M059J (cell line): ENCODE data around the gene CENPP. TPM values are rescaled to one million over a fixed set of nuclear protein-coding genes. Genes with fewer than 3 reads are reported as not detected.

ENCODE experiments used
- DNase-seq: peaks from one replicate; pipeline ENCODE4 v3.0.0-alpha.2; 2012; ENCODE audit warnings: low read depth
- total RNA-seq: library from RNA; depleted of rRNA; stranded (reverse); fragments of >200 nt; shearing (Covaris generic); gene quantifications from 2 replicates; pipeline ENCODE4 v1.2.3, GENCODE V29; 2014; rRNA removed

CENPP gene
- total RNA-seq, result 3.8 and 23.1 TPM in 2 replicates

DNA sequence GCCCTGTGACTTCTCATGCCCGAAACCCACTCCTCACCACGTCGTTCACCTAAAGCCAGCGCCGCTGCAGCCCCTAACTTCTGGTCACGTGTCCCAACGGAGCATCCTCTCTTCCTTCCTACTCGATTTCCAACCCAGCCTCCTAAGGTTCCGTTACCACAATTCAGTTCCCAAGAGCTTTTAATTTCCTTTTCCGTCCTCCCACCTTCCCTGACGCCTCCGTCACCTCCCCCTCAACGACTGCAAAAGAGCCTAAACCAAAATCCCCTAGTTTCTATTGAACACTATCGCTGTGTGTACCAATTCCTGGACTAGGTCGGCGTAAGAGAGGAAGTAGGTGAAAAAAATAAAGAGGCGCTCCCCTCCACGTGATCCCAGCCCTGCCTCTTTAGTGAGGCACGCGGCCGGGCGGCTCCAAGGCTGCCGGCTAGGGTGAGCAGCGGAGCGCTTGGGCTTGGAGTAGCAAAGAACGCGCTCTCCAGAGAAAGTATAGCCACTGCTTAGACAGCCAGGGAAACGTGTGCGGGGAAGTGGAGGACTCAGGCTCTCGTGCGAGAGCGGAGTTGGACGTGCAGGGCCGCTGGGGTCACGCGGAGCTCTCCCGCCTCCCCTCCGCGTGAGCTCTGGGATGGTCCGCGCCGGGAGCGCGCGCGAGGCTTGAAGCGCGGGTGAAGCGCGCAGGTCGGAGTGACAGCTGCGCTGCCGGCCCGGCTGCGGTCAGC, at the start of gene CENPP, which contains the start of gene NOL8:
TSS of gene CENPP (plus strand) at position 685 of the 722 bp plus-strand sequence.
TSS of gene NOL8 (minus strand) at position 82 of the 722 bp plus-strand sequence. CDS start 1,189 bp downstream, outside the sequence.
- DNase-seq, result peak; percentile 91

DNA sequence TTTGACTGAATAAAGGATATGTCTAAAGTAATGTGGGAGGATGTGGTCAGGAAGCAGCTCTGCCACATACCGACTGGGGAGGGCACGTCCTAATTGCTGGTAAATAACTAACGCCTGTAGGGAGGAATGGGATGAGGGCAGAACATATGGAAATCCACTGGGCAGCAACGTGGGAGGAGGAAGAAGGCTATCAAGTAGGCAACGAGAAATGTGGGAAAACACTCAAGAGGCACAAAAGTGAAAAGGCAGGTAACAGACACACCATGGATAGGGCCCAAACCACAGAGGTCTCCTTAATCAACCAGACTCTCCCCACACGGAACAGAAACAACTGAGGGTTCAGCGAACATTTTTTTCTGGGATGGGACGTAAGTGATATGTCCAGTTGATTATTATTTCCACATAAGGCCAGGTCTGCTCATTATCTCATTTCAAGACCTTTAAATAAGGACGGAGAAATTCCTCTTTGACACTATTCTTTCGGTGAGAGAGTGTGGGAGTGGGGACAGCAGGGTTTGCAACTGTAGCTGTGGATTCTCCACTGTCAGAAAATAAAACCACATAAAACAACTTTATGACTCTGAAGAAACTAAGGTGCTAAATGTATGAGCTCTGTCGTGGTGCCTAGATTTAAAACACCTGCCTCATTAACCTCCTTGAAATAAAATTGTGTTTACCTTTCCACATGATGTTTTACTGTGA, 49.3 kb upstream of the CENPP start:
- no peak for DNase-seq

DNA sequence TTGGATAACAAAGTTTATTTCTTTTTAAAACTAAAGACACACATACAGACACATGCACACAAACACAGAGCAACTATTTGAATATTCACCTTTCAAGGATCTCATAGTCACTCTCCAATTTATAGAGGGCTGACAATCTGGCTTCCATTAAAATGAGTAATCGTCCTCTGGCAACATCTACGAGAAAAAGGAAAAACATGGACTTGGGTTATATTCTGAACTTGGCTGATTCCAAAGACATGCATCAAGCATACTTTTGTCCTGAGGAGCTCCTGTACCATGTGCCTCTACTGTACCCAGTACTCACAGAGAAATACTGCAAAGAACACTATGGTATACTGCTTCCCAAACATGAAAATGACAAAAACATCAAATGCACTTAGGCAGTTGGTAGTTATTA, 47.6 kb upstream of the CENPP start:
- peak; percentile 54 for DNase-seq

DNA sequence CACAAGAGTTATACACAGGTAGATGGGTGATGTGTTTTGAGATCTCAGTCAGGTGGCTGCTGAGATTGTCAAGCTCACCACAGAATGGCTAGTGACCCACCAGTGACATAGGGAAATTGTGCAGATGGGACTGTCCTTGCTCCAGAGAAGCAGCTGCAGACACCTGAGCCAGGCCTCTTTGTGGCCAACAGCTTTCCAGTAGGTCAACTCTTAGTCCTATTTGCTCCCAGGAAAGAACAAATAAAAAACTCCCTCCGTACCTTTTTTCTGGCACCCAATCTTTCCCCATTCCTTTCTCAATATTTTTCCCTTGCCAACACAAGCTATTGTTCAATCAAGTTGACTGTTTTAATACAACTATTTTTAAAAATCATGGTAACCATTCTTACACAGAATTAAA, 46.5 kb upstream of the CENPP start:
- DNase-seq, result no peak

DNA sequence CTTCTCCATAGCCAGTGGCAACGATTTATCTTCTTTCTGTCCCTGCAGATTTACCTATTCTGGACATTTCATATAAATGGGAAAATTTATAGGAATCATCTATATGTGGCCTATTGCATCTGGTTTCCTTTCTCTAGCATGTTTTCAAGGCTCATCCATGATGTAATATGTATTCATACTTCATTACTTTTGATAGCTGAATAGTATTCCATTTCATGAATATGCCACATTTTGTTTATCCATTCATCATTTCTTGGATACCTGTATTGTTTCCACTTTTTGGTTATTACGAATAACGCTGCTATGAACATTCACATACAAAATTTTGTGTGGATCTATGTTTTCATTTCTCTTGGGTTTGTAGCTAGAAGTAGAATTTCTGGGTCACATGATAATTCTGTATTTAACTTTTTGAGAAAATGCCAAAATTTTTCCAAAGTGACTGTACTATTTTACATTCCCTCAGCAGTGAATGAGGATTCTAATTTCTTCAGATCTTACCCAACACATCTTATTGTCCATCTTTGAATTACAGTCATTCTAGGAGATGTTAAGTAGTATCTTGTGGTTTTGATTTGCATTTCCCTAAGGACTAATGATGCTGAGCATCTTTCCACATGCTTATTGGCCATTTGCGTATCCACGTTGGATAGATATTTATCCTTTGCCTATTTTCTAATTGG, 35.9 kb upstream of the CENPP start:
- peak; percentile 32 for DNase-seq

DNA sequence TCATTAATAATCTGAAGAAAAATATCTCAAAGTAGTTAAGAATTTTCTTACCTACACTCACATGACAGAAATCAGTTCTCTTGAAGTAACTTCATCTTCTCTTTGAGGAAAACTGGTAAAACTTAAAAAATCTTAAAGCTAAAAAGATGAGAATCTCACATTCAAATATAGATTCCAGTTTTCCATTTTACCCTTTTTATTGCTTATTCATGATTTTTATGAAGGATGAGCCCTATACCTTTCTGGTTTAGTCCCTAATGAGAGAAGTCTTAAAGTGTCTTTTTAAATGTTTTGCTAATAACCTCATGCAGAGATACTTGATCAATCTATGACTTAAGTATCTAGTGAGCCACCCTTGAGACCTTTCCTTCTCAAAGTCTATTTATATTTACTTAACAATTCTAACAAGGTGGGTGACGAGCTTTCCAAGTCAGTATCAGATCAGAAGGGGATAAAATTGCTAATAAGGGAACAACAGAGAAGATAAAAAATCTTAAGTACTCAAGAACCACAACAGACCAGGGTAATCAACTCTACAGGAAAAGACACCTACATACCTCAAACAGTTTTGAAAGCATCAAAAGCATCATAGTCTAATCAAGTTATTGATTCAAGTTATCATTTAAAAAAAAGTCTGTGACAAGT, 34.8 kb upstream of the CENPP start:
- DNase-seq, result no peak

DNA sequence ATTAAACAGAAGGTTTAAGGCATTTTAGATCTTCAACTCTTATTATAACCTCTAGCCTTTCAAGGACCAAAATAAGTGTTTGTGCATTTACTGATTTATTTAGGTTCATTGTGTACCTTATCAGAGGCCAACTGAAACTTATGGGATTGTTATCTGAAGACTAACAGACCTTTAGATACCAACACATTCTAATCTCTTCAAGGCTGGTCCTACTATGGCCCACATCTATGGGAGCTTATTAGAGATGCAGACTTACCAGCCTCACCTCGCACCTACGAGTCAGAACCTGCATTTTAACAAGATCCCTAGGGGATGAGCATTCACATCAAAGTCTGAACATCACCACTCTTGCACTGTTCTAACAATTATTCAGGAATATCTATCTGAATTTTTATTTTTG, 34.2 kb upstream of the CENPP start:
- DNase-seq, result no peak

DNA sequence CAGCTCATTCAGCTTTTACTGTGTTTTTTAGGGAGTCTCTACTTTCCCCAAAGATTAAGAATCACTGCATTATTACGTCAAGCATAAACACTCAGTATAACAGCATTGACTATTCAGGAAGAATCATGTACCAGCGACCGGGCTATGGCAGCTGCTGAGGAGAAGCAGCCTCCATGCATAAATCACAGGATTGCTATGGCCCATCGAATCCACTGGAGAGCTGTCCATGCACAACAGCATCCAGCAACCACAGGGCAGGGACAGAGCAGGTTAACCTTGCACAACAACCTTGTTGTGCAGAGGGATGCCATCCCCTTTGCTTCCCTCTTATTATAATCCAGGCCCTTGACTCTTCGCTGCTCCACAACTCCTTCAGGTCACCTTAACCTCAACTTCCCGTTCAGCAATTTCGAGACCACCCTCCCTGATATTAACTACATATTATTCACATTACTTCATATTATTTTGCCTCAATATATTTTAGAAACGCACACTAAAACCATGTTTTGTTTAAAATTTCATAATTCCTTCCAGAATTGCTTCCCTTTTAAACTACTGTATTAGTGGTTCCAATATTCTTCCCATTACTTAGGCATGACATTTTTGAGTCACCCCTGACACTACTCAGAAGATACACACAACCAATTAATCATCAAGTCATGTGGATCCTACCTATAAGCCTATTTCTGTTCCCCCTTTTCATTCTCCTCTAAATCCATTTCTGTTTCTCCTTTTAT, 33.2 kb upstream of the CENPP start:
- peak; percentile 41 for DNase-seq

DNA sequence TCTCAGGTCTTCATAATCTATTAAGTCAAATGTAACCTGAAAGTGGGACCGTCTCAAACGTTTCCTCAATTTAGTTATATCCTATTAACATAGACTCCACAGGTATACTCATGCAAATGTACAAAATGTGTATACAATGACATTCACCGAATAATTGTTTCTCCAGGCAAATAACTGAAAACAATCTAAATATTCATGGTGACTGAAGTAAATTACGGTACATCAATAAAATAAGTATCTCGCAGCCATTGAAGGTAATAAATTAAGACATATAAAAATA, 32.7 kb upstream of the CENPP start:
- no peak for DNase-seq

DNA sequence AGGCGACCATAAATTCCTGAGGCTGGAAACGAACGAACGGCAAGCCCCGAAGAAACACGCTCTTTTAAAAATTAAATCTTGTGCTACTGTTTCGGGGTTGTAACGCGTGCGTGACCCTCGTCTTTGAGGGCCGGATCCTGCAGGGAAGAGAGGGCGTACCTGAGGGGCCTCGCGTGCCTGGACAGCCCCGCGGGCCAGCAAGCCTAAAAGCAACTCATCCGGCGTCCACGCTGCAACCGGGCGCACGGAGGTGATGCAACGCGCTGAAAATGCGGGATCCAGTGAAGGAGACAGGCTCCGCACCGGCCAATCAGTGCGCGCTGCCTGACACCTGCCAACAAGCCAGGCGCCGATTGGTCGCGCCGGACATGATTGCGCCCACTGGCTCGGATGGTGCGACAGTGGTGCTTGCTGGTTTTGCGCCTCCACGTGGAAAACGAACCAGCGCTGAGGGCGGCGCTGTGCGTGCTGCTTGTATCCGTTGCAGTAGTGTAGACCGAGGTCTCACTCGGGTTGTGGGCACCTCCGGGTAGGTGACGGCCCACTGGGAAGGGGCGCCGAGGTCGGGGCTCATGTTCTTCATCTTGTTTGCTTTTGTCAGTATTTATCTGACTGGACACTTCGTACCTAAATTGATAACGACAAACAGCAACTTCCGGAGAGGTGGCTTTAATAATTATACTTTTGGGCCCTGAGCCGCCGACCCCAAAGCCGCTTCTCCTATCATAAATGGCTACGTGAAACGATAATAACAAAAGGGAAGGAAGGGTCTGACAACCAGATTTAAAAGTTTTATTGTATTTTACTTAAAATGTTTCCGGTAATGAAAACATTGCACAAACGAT, 32.1 kb upstream of the CENPP start, which contains the start of gene IARS1:
TSS of gene IARS1 (minus strand) at position 246 of the 845 bp plus-strand sequence. CDS start 4,278 bp downstream, outside the sequence.
- DNase-seq, result peak; percentile 98

DNA sequence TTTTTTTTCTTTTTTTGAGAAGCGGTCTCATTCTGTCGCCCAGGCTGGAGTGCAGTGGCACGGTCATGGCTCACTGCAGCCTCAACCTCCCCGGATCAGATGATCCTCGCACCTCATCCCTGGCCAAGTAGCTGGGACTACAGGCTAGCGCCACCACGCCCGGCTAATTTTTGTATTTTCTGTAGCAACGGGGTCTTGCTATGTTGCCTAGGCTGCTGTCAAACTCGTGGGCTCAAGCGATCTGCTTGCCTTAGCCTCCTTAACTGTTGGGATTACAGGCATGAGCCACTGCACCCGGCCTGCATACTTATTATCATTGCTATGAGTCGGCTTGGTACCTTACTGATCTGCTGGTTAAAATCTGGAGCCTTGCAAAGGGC, 31.5 kb upstream of the CENPP start:
- DNase-seq, result peak; percentile 19

DNA sequence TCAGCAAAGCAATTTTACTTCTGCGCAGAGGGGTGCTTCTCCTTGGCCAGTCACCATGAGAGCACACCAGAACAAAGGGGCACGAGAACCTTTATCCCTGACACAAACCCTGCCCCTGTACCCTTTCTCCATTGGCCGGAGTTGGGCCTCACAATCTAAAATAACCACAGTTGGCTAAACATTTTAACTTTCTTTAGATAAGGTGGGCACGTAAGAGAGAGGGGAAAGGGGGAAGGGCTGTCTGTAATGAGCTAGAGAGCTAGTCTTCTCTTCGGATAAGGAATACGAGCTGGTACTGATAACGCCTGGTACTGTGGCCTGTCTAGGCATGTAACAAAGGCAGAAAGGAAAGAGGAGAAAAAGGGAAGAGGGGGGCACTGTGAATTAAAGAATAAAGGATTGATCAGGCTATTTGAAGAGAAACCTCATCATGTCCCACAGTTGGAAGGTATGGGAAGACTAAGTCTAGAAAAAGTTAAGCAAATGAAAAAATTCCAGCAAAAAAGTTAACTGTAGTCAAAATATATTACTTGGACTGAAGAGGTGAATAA, 30.4 kb upstream of the CENPP start:
- no peak for DNase-seq

DNA sequence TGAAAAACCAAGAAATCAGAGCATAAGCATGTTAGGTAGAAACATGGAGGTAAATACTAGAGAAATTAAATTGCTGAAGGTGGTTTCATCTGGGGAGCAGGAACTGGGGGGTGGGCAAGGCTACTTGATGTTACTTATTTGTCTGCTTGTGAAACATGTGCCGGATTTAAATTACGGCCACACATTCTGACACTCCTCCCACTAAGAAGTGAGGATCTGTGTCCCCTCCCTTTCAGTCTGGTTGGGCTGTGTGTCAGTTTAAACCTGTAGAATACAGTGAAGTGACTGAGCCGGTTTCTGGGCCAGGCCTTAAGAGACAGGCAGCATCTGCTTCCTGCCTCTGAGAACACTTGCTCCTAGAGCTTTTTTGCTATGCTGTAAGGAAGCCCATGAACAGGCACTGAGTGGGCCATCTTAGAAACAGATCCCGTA, 29.9 kb upstream of the CENPP start:
- DNase-seq, result no peak

DNA sequence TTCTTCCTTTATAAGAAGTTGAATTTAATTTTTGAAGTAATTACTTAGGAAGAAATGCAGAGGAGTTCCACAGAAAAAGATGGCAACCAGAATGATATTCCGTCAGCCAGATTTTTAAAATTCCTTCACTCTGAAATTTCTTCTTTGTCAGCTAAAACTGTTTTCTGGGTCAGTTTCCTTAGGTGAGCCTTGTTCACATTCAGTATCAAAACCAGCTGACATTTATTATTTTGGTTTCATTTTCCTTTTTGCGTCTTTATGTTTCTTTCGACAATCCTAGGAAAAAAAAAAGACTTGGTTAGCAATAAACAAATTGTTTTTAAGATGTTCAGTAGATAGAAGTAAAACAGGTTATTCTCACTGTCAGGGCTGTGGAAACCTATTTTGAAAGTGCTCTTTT, 28.1 kb upstream of the CENPP start:
- no peak for DNase-seq

DNA sequence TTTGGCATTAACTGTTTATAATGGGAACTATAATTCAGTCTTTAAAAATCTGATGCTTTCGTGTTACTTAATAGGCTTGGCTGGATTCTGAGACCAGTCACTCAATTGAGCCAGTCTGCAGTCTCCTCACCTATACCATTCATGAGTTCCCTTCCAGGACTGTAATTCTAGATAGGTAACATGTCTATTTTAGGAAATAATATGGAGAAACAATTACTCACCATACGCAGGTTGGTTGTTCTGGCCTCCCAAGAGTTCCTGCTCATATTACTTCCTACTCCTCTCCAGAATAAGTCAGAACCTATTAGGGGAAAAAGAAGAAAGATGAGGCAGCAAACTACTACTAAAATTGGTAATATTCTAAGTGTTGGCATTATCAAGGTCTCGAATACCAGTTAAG, 27.7 kb upstream of the CENPP start:
- DNase-seq, result no peak

DNA sequence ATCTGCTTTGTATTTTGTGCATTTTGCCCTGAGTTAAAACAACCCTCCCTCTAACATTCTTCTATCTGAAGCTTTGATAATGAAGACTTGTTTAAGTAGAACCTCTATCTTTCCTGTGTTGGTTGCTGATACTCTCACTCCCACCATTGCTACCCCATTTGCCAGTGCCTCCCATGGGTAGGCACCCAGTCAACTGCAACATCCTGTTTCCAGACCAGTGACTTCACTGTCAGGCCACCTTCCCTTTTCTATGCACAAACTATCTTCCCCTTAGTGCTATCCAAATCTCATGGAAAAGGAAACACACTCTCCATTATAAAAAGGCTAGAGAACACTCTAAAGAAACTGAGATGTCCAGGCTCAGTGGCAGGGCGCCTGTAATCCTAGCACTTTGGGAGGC, 26.6 kb upstream of the CENPP start:
- DNase-seq, result no peak

DNA sequence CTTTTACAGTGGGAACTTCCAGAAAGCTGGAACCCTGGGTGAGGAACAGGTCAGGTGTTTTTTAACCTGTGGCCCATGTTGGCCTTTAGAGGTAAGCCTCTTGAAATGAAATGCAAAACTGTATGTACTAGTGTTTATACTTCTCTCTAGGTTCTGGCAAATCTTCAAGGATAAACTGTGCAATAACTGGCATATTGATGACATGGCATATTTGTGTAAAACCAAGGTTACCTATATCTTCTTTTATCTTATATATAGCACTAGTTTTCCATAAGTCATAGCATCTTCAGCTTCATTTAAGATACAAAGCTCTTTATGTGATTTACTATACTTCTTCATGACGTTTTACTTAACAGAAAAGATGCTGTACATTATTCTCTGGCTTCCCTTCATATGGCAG, 24.8 kb upstream of the CENPP start:
- DNase-seq, result no peak

DNA sequence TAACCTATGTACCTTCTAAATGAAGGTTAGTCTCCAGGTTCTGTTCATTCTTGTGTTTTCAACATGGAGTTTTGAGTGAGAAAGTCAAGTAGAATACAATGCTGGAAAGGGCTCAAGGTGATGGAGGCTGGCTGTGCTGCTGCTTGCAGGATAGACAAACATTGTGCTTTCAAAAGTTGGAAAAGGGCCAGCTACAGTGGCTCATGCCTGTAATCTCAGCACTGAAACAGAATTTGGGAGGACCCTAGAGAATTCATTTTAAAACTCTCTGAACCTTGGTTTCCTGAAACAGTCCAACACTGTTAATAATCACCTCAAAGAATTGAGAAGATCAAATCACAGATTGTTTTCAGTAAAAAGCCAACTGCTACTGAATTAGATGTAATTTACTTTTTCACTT, 16.9 kb upstream of the CENPP start:
- no peak for DNase-seq

DNA sequence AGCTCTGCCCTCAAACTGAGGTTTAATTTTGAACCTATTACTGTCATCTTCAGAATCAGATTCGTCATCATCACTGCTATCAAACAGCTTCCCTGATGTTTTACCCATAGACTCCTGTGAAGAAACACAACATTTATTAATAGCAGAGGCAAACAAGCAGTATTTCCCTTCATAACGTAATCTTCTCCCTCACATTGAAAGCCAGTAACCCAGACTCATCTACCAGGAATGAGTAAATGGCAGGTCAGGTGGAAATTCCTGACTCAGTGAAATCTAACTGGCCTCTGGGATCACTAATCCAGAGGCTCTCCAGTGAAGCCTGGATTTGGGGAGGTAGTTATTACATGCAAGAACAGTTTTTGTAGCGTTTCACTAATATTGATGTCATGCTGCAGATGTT, 15.2 kb upstream of the CENPP start:
- no peak for DNase-seq

DNA sequence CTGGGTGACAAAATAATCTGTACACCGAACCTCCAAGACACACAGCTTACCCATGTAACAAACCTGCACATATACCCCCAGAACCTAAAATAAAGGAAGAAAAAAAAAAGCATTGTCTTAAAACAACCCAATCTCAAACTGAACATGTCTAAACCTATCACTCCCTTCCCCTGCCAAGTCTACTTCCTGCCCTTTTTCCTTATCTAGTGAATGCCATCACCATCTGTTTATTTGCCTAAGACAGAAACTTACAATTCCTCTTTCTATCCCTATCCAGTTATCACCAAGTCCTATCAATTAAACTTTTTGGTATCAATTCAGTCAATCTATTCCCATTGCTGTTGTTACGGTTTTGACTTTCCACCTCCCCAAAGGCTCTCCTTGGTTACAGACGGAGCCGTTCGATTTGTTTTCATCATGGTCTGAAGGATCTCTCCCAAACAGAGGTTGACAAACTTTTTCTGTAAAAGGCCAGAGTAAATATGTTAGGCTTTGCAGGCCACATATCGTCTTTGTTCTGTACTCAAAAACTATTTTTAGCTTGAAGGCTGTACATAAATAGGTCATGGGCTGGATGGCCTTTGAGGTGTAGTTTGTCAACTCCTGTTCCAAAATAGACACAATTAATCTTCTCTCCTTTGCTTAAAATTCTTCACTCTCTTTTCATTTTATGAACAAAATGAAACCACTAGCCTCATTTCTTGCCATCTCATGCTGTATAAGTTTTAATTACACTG, 12.7 kb upstream of the CENPP start:
- DNase-seq, result no peak
